WI38 (cell line): ENCODE data around the gene ATP8B1.

Source experiments
- H3K4me3 ChIP-seq: 2 replicates; pipeline ENCODE4 v1.5.1; 2011; ENCODE audit warnings: low read depth, mild to moderate bottlenecking, control low read depth, low read length
- TF ChIP-seq, protein P1 (sequence below): IDR thresholded peaks from 2 replicates; pipeline ENCODE4 v1.5.1; 2012; ENCODE audit warnings: low read depth, mild to moderate bottlenecking, control low read depth, low read length

The ATP8B1 gene

DNA sequence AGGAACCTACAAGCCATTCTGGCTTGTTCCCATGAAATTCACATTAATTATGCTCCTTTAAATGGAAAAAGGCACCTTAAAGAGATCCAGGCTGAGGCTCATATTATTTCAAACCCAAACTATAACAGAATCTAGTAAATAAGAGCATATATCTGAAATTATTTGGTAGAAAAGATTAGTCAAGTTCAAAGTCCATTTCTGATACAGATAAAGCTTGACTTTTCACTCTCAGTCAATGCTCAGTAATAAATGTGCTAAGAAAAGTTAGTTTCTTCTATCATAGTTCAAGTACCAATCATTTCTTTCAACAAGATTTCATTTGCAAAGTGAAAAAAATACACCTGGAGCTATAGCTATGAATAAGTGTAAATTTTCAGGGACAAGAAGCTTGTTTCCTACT, 119.6 kb downstream of the ATP8B1 start:
- H3K4me3 ChIP-seq, result no peak overlapping the region

DNA sequence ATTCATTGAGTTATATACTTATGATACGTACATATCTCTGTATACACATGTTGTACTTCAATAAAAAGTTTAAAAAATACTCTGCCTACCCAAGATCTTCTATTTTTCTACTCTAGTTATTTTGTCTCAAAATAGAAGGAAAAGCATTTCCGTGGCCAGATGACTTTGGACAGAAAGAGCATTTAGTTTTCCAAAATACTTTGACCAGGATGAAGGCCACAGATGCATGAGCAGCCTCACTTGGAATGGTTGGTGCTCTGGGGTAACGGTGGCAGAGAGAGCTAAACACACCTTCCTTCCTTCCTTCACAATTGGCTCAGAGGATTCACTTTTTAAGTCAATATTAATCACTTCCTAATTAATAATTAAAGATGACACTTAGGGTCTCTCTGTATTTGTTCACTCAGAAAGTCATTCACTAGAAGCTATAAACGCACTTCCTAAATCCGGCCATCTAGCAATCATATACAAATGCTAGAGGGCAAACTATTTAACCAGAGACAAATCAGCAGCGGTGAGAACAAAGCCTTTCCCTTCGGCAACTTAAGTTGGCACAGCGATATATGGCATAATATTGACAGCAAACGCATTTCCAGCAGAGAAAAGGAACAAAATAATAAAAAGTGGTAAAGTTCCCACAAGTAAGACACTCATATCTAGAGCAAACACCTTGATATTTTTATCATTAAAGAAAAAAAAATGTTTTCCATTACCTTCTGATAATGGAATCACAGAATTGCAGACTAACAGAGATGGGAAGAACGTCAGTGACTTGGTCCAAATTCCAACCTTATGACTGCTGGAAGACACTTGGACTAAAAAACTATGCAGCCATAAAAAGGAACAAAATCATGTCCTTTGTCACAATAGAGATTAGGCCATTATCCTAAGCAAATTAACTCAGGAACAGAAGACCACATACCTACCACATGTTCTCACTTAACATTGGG, 125.6 kb downstream of the ATP8B1 start:
- H3K4me3 ChIP-seq, result no peak overlapping the region
- TF ChIP-seq, protein P1, sequence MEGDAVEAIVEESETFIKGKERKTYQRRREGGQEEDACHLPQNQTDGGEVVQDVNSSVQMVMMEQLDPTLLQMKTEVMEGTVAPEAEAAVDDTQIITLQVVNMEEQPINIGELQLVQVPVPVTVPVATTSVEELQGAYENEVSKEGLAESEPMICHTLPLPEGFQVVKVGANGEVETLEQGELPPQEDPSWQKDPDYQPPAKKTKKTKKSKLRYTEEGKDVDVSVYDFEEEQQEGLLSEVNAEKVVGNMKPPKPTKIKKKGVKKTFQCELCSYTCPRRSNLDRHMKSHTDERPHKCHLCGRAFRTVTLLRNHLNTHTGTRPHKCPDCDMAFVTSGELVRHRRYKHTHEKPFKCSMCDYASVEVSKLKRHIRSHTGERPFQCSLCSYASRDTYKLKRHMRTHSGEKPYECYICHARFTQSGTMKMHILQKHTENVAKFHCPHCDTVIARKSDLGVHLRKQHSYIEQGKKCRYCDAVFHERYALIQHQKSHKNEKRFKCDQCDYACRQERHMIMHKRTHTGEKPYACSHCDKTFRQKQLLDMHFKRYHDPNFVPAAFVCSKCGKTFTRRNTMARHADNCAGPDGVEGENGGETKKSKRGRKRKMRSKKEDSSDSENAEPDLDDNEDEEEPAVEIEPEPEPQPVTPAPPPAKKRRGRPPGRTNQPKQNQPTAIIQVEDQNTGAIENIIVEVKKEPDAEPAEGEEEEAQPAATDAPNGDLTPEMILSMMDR, result no peak

More for the DNA sequence above, 119.6 kb downstream of the ATP8B1 start:
- TF ChIP-seq, protein P1, result no peak

DNA sequence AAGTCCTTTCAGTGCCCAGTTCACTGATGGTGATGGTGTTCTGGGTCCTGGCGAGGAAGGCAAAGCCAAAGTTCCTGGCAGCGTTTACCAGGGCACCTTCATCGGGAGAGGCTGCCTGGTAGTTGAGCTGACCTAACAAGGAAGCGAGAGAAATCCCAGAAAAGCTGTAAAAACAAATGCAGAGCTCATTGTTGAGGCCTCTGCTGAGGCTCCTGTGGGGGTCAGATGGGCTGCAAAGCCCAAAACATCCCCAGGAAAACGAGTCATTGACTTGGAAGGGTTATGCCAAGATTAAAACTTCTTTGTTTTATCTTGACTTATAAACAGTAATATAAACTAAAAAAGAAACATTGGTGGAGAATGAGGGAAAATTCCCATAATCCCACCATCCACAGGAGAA, 128.2 kb downstream of the ATP8B1 start:
- TF ChIP-seq, protein P1, result no peak
- no peak overlapping the region for H3K4me3 ChIP-seq

DNA sequence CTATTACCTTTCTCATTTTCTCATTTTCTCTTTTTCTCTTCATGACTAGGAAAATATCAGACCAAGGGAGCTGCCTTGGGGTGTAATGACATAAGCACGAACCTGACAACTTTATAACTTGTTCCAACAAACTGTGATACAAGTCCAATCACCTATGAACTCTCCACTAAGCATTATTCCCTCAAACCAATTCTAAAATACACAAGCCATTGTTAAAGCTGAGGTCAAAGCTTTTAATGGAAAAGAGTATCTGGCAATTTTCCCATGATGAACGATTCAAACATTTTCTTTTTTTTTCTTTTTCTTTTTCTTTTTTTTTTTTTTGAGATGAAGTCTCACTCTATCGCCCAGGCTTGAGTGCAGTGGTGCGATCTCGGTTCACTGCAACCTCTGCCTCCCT, 133.1 kb downstream of the ATP8B1 start:
- TF ChIP-seq, protein P1, result no peak
- no peak overlapping the region for H3K4me3 ChIP-seq

DNA sequence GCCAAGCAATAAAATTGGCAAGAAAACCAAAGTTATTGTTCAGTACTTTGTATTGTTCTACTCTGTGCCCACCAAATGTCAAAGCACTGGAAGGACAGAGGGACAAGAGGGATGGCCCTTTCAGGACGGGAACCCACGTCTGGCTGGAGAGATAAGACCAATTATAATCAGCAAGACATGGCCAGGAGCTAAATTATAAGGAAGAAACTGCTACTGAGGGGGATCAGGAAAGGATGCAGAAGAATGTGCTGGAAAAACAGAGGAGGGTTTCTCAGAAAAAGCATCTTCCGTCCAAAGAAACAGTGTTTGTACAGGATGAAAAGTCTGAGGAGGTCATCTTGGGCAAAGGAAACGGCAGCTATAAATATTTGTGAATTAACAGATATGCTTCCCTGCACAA, 135.1 kb downstream of the ATP8B1 start:
- TF ChIP-seq, protein P1, result no peak
- no peak overlapping the region for H3K4me3 ChIP-seq

DNA sequence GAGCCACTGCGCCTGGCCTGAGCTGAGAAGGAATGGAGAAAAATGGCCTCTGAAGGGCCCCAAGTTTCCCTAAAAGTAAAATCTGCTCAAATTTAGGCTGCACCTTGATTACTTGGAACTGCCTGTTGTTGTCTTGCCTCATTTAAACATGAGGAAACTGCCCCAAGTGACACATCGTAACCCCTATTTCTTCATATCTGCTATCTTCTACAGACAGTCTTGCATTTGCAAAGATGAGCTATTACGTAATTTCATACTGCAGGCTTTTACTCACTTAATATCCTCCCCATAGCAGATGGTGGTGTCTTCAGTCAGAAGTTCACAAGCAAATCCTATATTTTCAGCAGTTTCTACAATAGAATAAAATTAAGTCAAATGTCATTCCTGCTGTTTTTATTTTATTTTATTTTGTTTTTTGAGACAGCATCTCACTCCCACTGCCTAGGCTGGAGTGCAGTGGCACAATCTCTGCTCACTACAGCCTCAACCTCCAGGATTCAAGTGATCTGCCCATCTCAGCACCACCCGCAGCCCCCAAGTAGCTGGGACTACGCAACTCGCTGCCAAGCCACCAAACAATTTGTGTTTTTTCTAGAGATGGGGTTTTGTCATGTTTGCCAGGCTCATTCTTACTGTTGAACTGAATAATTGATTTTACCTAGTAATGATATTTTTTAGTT, 136.2 kb downstream of the ATP8B1 start:
- TF ChIP-seq, protein P1, result no peak
- H3K4me3 ChIP-seq, result no peak overlapping the region
